ENCODE measurements around the gene STIL. TPM values are rescaled to one million over a fixed set of nuclear protein-coding genes. Genes with fewer than 3 reads are reported as not detected.
"Not testable (repeated sequence)": the region's sequence is repeated elsewhere in the genome, so short reads cannot be mapped to it uniquely, and the experiment has no call there.

Gene STIL
- polyA plus RNA-seq (ENCODE audit: insufficient read length) = 15.1 TPM
- long read RNA-seq, donor 1 = 0 reads
- long read RNA-seq, donor 2 = 0 reads
- long read RNA-seq, donor 3 = 0 reads
- long read RNA-seq, donor 4 = 0 reads
- long read RNA-seq, donor 5 = 0 reads
- long read RNA-seq, donor 6 = 0 reads
- long read RNA-seq, donor 7 = 0 reads
- long read RNA-seq, donor 8 = 0 reads

- peak; percentile 99 for DNase-seq
These were observed at the start of gene STIL for GRCh38 chr1:47313915-47314664. TSS of gene STIL (minus strand) at chr1:47314147. CDS start at chr1:47310319, 3,828 bp downstream.

- DNase-seq = no peak
These were observed 48.9 kb upstream of the STIL start for GRCh38 chr1:47362828-47363227.

- no peak for DNase-seq
These were observed 47.4 kb upstream of the STIL start for GRCh38 chr1:47361380-47361779.

- DNase-seq = no peak
These were observed 37.4 kb upstream of the STIL start for GRCh38 chr1:47351305-47351704.

- no peak for DNase-seq
These were observed 34.3 kb upstream of the STIL start for GRCh38 chr1:47348246-47348645.

GRCh38 chr1:47347735-47348134, 33.8 kb upstream of the STIL start:
- no peak for DNase-seq

GRCh38 chr1:47346979-47347378, 33.0 kb upstream of the STIL start:
- not testable (repeated sequence) for DNase-seq

GRCh38 chr1:47340227-47340626, 26.3 kb upstream of the STIL start:
- DNase-seq = no peak

GRCh38 chr1:47338249-47339077, 24.5 kb upstream of the STIL start:
- no peak for DNase-seq

- no peak for DNase-seq
These were observed 23.4 kb upstream of the STIL start for GRCh38 chr1:47337350-47337749.

GRCh38 chr1:47334765-47335435, 21.0 kb upstream of the STIL start:
- DNase-seq = no peak

- peak; percentile 82 for DNase-seq
These were observed 20.2 kb upstream of the STIL start for GRCh38 chr1:47333922-47334764.

- DNase-seq = peak; percentile 79
These were observed 19.6 kb upstream of the STIL start, which contains the start of gene CMPK1 for GRCh38 chr1:47333578-47333921. TSS of gene CMPK1 (plus strand) at chr1:47333790. CDS start at chr1:47333946, 156 bp downstream.

GRCh38 chr1:47332779-47333577, 19.0 kb upstream of the STIL start:
- no peak for DNase-seq

- DNase-seq = no peak
These were observed 17.9 kb upstream of the STIL start for GRCh38 chr1:47331875-47332274.

GRCh38 chr1:47330212-47330611, 16.3 kb upstream of the STIL start:
- DNase-seq = no peak

GRCh38 chr1:47328992-47329391, 15.0 kb upstream of the STIL start:
- DNase-seq = no peak

- no peak for DNase-seq
These were observed 12.3 kb upstream of the STIL start for GRCh38 chr1:47326271-47326670.

GRCh38 chr1:47325528-47325927, 11.6 kb upstream of the STIL start:
- no peak for DNase-seq

GRCh38 chr1:47324682-47325081, 10.7 kb upstream of the STIL start:
- no peak for DNase-seq

- no peak for DNase-seq
These were observed 9.7 kb upstream of the STIL start for GRCh38 chr1:47323599-47324031.
